Upper lobe of left lung (tissue), 4 donors: ENCODE results near the gene GLRA3.

Experiments used
- POLR2A ChIP-seq, 4 donors: fragments of 450-650 bp; IDR thresholded peaks; one replicate each; pipeline ENCODE4 v1.5.1; 2016 to 2017; ENCODE audit warnings: antibody characterized with exemption in 4 of 4, mild to moderate bottlenecking in 2 of 4
- TF ChIP-seq, protein P1 (sequence below), 6 experiments: fragments of 450-650 bp in 4 of 6; fragments of 200-600 bp in 2 of 6; sonication (generic) in 2 of 6; IDR thresholded peaks; one replicate each; pipeline ENCODE4 v1.5.1; 2016 to 2019; ENCODE audit warnings: antibody characterized with exemption in 6 of 6

DNA sequence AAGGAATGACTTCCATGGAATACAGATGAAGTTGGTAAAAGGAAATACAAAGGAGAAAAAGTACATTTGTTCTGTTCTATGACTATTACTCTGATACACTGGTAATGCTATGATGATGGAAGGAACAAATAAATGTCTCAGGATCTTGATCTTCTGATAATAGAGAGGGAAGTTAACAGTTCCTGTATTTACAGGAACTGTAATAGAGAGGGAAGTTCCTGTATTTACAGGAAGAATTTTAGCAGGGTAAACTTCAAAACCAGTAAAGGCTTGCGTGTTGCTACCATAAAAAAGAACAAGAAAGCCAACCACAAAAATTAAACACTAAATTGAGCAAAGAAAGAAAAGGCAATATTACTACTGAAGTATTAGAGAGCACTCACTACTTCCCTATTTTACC, 215.1 kb downstream of the GLRA3 start:
- TF ChIP-seq, protein P1, sequence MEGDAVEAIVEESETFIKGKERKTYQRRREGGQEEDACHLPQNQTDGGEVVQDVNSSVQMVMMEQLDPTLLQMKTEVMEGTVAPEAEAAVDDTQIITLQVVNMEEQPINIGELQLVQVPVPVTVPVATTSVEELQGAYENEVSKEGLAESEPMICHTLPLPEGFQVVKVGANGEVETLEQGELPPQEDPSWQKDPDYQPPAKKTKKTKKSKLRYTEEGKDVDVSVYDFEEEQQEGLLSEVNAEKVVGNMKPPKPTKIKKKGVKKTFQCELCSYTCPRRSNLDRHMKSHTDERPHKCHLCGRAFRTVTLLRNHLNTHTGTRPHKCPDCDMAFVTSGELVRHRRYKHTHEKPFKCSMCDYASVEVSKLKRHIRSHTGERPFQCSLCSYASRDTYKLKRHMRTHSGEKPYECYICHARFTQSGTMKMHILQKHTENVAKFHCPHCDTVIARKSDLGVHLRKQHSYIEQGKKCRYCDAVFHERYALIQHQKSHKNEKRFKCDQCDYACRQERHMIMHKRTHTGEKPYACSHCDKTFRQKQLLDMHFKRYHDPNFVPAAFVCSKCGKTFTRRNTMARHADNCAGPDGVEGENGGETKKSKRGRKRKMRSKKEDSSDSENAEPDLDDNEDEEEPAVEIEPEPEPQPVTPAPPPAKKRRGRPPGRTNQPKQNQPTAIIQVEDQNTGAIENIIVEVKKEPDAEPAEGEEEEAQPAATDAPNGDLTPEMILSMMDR (IDR thresholded peaks at IDR 0.05) = no peak
- TF ChIP-seq POLR2A (IDR thresholded peaks at IDR 0.05) = no peak
